ENCODE measurements around the gene SUPT4H1. TPM values are rescaled to one million over a fixed set of nuclear protein-coding genes. Genes with fewer than 3 reads are reported as not detected.

SUPT4H1 gene
- total and polyA plus RNA-seq, 2 donors (not counting 1 experiment from before 2014, with no cell fraction given): 30.2 to 60.1 TPM

- ChIA-PET CTCF (interaction anchor here (1.3 to 9.4 kb wide), 3 partner anchors 13 to 45 kb away, joined by 3 to 111 read pairs (median 3); no protein-coding TSS in a partner anchor), POLR2A (interaction anchor here (0.6 to 8.4 kb wide), 4 partner anchors 11 to 667 kb away, joined by 3 to 193 read pairs (median 5); no protein-coding TSS in a partner anchor)
- peaks cover 9 to 13% of the 10 kb centered on the region in 2 donors for H3K4me1 ChIP-seq (ENCODE audit: control insufficient read depth in 2 of 2, insufficient read depth in 2 of 2, low read length in 2 of 2)
- peaks cover 0 to 3% of the 10 kb centered on the region in 2 experiments for H3K36me3 ChIP-seq (replicated peaks in 1 of 2; ENCODE audit: control extremely low read depth in 1 of 2, control insufficient read depth in 1 of 2, extremely low read depth in 1 of 2, insufficient read depth in 2 of 2, low read length in 1 of 2)
- no peak overlapping the region for H2AFZ ChIP-seq (ENCODE audit: insufficient read depth, low read depth, low read length, poor library complexity, severe bottlenecking)
- H4K20me1 ChIP-seq (ENCODE audit: control insufficient read depth, insufficient read depth, low read length, poor library complexity, severe bottlenecking): no peaks in the 10 kb centered on the region
- 96% methylated on average over 19 of the region's 22 CpGs for WGBS (ENCODE audit: insufficient coverage)
- no peak overlapping the region for H3K4me3 ChIP-seq (ENCODE audit: control extremely low read depth in 1 of 5, extremely low read depth in 1 of 5, insufficient read depth in 1 of 5, low read depth in 2 of 5, low read length in 4 of 5)
- Mint-ChIP-seq H3K27me3 (no peaks in the 10 kb centered on the region), H3K27ac (no peak overlapping the region), H3K4me1 (peaks cover 14% of the 10 kb centered on the region), H3K9me3 (ENCODE audit: insufficient read depth) (no peaks in the 10 kb centered on the region), H3K4me3 (no peak overlapping the region)
- intact Hi-C loops (cut with micrococcal nuclease): no loop called here
- H3K27ac ChIP-seq (ENCODE audit: low read length in 2 of 2): no peak overlapping the region
- no peaks in the 10 kb centered on the region for H3K9me3 ChIP-seq (ENCODE audit: control extremely low read depth in 1 of 3, control insufficient read depth in 2 of 3, insufficient read depth in 1 of 3, low read length in 2 of 3)
- no peak overlapping the region for H3K4me2 ChIP-seq (replicated peaks; ENCODE audit: low read depth, low read length, poor library complexity, severe bottlenecking)
- ATAC-seq (ENCODE audit: low read depth) (no peak), DNase-seq (no peak)
- TF ChIP-seq EZH2 (IDR thresholded peaks at IDR 0.05; ENCODE audit: borderline replicate concordance, insufficient read depth, low read depth, low read length, poor library complexity, severe bottlenecking) (no peak), CTCF (IDR thresholded peaks at IDR 0.05) (no peak)
- H3K9ac ChIP-seq (ENCODE audit: low read length): no peak overlapping the region
- no peaks in the 10 kb centered on the region for H3K27me3 ChIP-seq (replicated peaks in 1 of 4; ENCODE audit: control extremely low read depth in 1 of 4, control insufficient read depth in 3 of 4, insufficient read depth in 4 of 4, low read length in 3 of 4)
- H3K79me2 ChIP-seq (ENCODE audit: control insufficient read depth, insufficient read depth, low read length): peaks cover 12% of the 10 kb centered on the region
These were observed 5.6 kb upstream of the SUPT4H1 start for GRCh38 chr17:58357312-58358297.
